Activated CD4-positive, alpha-beta T cell treated with anti-CD3 and anti-CD28 coated beads, Interleukin-2, amount 50 U/mL, for 24 hours (primary cell): ENCODE results near the gene ITLN2.
"Not testable (repeated sequence)": the region's sequence is repeated elsewhere in the genome, so short reads cannot be mapped to it uniquely, and the experiment has no call there.

Experiments
- DNase-seq, 2 donors: peaks; one replicate each; pipeline ENCODE4 v3.0.0-alpha.2; 2020; ENCODE audit warnings: low read depth in 1 of 2, low spot score in 1 of 2

The ITLN2 gene

DNA sequence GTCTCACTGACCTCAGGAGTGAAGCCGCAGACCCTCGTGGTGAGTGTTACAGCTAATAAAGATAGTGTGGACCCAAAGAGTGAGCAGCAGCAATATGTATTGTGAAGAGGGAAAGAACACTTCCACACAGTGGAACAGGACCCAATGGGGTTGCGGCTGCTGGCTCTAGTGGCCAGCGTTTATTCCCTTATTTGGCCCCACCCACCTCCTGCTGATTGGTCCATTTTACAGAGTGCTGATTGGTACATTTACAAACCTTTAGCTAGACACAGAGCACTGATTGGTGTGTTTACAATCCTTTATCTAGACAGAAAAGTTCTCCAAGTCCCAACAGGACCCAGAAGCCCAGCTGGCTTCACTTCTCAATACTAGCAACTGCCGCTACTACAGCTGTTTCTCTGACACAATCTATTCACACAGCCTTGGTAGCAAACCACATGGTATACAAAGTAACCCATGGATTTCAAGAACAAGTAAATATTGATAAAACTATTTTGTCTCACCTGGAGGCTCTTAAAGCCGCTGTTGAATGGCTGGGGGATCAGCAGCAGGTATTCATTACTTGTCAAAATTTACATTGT is 44.3 kb downstream of the ITLN2 start:
- DNase-seq: no peak

DNA sequence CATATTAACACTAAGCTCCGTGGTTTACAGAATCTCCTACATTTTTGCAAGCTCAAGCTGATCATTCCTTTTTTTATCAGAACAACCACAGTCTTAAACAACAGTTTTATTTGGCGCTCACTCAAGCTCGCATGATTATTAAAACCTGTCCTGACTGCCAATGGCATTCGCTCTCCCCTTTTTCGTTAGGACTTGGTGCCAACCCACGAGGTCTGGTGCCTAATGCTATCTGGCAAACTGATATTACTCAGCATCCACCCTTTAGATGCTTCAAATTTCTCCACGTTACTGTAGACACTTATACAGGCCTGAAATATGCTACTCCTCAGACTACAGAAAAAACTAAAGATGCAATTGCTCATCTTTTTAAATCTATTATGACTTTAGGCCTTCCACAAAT is 46.6 kb downstream of the ITLN2 start:
- no peak for DNase-seq

DNA sequence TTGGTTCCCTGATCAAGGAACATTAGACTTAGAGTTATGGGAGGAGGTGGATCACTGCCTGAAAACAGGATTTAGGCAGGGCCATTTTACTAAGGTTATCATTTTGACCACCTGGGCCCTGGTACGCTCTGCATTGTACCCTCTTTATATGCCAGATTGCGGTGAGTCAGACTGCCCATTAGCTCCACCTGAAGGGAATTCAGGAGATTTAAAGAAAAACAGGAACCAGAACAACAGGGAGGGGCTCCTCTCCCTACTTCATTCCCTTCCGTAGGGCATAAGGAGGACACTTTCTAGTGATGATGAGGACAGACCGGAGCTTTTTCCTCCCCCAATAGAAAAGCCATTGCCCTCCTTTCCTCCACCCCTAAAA is 49.0 kb downstream of the ITLN2 start:
- DNase-seq: no peak

DNA sequence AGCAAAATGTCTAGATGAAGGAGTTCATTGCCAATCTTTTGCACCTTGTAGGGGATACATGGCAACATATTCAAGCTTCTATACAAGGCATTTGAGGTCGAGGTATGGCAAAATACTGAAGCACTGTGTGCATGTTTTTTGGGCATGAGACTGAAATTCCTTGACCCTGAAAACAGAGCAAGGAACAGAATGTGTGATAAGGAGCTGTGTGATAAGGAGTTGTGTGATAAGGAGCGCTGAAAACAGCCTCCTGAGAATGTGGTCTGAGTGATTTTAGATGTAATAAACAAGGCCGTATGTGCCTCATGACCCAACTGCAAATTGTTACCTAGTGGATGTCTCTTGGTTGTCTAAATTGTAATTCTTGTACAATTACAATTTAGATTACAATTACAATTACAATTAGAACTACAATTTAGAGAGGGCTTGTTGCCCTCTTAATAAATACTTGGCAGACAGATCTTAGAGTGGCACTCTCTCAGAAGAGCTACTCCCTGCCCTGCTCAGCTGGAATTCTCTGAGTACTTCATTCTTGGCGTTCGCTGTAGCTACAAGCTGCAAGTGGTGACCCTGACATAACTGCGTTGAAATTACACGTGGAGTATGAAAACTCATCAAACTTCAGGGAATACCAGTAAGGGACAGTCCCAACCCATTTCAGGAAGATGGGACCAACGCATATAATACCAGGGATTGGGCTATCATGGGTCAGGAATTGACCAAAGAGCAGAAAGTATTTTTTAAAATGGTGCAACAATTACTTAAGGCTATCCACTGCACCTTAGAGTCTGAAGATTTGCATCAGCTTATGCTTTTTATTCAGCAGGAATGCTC is 49.6 kb downstream of the ITLN2 start:
- DNase-seq: no peak

DNA sequence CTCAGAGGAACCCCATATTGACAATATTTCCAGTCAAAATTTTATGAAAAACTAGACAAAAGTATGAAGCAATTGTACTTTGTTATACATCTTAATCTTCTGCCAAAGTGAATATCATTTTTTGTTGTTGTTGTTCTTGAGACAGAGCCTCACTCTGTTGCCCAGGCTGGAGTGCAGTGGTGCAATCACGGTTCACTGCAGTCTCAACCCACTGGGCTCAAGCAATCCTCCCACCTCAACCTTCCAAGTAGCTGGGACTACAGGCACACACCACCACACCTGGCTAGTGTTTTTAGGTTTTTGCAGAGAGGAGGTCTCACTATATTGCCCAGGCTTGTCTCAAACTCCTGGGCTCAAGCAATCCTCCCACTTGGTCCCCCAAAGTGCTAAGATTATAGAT is 52.4 kb downstream of the ITLN2 start:
- DNase-seq: not testable (repeated sequence)

DNA sequence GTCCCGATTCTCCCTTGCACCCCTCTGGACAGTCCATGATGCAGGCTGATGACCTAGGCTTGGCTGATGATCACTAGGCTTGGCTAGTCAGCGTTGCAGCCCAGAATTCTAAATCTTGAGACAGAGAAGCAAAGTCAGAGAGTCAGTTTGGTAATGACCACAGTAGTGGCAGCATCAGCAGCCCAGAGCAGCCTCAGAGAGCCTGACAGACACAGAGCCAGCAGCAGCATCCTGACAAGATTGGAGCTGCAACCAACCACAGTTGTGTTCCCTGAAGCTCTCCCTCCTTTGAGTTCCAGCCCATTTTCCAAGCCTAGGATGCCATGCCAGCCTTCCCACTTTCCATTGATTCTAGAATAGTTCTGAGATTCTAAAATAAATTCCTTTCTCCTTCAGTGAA is 52.8 kb downstream of the ITLN2 start:
- DNase-seq: no peak

DNA sequence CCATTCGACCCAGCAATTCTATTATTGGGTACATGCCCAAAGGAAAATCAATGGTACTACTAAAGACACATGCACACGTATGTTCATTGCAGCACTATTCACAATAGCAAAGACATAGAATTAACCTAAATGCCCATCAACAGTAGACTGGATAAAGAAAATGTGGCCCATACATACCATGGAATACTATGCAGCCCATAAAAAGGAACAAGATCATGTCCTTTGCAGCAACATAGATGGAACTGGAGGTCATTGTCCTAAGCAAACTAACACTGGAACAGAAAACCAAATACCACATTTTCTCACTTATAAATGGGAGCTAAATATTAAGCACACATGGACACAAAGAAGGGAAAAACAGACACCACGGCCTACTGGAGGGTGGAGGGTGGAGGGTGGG is 53.9 kb downstream of the ITLN2 start:
- DNase-seq: not testable (repeated sequence)
